Smooth muscle cell of the brain vasculature (primary cell): ENCODE data around the gene C21orf58.
"Not testable (repeated sequence)": the region's sequence is repeated elsewhere in the genome, so short reads cannot be mapped to it uniquely, and the experiment has no call there.

Experiments used
- DNase-seq: peaks from one replicate; pipeline ENCODE4 v3.0.0-alpha.2; 2012; ENCODE audit warnings: low read depth, low spot score

Gene C21orf58

GRCh38 chr21:46325073-46325912 lies 1.6 kb upstream of the C21orf58 start:
- no peak for DNase-seq

- DNase-seq, result peak; percentile 54
These were observed 861 bp upstream of the C21orf58 start for GRCh38 chr21:46324390-46325072.

DNA sequence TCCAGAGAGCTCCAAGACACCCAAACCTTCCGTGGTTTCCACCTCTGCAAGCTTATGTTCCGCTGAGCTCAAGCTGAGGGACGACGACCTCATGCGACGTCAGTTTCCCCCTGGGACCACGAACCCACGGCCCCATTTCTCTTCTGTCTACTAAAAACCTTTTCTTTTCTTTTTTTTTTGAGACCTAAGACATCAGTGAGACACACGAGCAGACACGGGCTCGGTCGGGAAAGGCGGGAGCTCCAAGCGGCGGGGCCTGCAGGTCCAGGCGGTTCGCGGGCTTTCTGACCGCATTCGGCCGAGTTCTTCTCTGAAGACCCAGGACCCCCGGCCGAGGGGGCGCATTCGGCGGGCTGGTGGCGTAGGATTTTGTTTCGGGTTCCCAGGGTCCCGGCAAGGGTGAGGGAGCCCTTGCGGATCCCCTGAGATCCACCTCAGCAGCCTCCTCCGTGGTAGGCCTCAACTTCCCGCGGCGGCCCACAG lies 402 bp downstream of the C21orf58 start:
- no peak for DNase-seq

GRCh38 chr21:46322351-46323226 lies 1.1 kb downstream of the C21orf58 start:
- DNase-seq, result no peak

GRCh38 chr21:46320331-46320801 lies 3.3 kb downstream of the C21orf58 start:
- DNase-seq, result no peak

DNA sequence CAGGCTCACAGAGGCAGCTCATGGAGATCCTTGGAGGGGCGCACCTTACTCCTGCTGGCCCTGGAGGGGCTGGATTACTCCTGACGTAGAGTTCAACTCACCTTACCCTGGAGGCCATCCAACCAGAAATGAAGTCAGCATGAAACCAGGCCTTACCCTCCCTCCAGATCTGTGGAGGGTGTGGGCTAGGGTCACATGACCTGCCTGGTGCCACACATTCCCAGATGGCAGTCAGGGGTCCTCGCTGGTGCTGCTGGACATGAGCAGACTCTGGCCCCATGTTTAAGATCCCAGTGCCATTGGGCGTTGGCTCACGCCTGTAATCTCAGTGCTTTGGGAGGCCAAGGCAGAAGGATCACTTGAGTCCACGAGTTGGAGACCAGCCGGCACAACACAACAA lies 4.5 kb downstream of the C21orf58 start:
- no peak for DNase-seq

DNA sequence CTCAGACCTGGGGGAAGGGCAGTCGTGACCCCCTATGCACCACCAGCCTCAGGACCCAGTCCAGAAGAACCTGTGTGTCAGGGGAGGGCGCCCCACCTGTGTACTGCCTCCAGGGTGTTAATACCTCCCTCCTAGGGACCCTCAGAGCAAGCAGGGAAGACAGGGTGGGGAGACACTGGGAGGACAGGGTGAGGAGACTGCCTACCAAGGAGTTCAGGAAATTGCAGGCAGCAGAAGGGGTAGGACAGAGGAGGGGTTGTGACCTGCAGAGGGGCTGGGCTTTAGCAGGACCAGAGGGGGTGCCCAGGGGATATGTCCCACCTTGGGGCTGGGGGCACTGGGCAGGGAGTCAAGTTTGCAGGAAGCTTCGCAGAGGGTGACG lies 5.2 kb downstream of the C21orf58 start:
- no peak for DNase-seq

- DNase-seq, result no peak
These were observed 5.8 kb downstream of the C21orf58 start for GRCh38 chr21:46317710-46318463.

GRCh38 chr21:46316708-46317324 lies 6.9 kb downstream of the C21orf58 start:
- no peak for DNase-seq

- DNase-seq, result no peak
These were observed 9.1 kb downstream of the C21orf58 start for GRCh38 chr21:46314441-46315020.

- DNase-seq, result no peak
These were observed 10.7 kb downstream of the C21orf58 start for GRCh38 chr21:46312949-46313348.

- DNase-seq, result no peak
These were observed 12.1 kb downstream of the C21orf58 start for GRCh38 chr21:46311568-46311967.

- DNase-seq, result not testable (repeated sequence)
These were observed 13.4 kb downstream of the C21orf58 start for GRCh38 chr21:46310260-46310659.

DNA sequence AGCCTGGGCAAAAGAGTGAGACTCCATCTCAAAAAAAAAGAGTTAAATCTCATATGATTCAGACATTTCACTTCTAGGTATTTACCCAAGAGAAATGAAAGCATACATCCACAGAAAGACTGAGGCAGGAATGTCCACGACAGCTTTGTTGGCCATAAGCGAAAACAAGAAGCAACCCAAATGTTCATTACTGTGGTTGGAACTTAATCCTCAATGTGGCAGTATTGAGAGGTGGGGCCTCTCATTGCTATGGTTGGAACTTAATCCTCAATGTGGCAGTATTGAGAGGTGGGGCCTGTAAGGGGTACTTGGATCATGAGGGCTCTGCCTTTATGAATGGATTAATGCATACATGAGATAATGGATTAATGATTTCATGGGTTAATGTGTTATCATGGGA lies 15.2 kb downstream of the C21orf58 start:
- no peak for DNase-seq

DNA sequence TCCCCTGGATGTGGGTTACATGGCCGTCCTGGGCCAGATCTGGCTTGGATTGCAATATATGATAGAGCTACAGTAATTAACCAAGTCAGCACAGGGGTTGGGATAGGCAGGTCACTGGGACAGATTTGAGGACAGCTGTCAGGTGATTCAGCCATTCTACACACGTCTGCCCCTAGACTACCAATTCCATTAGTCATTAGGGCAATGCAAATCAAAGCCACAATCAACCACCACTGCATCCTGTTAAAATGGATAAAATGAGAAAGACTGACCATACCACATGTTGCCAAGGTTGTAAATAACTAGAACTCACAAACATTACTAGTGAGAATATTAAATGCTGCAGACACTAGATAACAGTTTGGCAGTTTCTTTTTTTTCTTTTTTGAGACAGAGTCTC lies 16.0 kb downstream of the C21orf58 start:
- no peak for DNase-seq

DNA sequence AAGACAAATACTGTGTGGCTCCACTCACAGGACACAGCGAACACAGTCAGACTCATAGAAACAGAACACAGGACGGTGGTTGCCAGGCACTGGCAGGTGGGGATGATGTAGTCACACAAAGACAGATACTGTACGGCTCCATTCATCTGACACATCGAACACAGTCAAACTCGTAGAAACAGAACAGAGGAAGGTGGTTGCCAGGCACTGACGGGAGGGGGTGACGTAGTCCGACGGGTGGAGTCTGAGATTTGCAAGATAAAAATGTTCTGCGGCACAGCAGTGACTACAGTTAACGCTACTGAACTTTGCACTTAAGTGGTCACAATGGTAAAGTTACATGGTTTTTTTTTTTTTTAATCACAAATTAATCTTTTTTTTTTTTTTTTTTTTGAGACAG lies 18.7 kb downstream of the C21orf58 start:
- DNase-seq, result no peak

DNA sequence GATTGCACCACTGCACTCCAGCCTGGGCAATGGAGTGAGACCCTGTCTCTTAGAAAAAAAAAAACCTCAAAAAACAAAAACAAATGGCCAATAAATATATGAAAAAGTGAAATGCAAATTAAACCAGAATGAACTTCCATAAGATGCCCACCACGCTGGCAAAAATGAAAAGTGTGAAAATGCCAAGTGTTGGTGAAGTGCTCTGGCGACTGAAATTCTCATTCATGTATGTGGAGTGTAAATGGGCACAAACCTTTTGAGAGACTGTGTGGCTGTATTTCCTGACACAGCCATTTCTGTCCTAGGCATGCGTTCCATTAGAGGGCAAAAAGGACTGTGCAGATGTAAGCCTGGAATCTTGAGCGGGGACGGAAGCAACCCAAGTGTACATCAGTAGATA lies 19.2 kb downstream of the C21orf58 start:
- no peak for DNase-seq

DNA sequence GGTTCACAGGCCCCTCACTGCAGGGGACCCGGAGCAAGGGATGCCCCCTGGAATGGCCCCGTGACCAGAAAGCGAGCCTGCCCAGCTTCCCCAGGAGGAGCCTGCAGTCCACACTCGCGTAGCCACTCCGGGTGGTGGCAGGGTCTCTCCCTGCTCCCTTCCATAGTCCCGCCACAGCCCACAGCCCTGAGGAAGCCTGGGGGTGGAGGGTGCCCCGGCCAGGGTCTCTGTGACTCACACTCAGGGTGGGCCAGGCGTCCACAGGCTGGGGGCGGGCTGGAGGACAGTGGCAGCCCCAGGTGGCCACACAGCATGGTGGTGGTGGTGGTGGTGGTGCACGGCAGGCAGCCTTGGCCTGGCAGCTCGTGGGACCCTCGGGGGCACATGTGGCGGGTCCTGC lies 21.9 kb downstream of the C21orf58 start:
- no peak for DNase-seq

- DNase-seq, result no peak
These were observed 24.5 kb downstream of the C21orf58 start for GRCh38 chr21:46299167-46299566.
